Measurements from ENCODE around the gene ZNF396. TPM values are rescaled to one million over a fixed set of nuclear protein-coding genes. Genes with fewer than 3 reads are reported as not detected.

The ZNF396 gene
- total and polyA plus RNA-seq, 11 donors = 0.19 to 2.2 (median 0.72) TPM

DNA sequence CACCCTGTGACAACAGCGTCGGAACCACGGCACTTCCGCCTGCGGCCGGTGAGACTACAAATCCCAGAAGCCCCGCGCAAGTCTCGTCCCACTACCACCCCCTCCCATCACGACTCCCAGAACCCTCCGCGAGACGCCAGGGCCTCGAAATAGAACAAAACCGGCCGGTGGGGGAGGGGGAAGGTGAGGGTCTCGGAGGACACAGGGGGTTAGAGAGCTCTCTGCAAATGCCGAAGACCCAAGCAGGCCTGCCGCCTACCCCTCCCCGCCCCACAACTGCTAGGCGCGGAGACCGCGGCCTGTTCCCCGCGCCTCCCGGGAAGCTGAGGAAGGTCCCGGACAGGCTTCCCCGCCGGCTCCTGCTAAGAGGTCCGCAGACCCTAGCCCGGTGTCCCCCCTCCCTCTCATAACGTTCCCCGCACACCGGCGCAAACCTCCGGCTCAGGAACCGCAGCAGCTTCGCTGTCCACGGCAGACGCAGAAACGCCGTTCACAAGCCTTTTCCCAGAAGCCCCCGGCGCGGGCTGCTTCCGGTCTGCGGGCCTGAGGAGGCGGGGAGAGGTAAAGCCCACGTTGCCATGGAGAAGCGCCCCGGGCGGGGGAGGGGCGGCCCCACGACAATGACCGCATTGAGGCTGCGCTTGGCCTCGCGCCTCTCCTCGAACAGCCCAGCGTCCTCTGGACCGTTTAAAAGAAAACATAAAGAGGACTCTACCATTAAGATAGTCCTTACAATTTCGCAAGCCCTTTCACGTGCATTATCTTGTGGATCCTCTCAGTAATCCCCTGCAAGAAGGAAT, 33.0 kb downstream of the ZNF396 start, which contains the start of gene ZNF24:
Gene ZNF24, minus strand, starts transcription at position 485 of the 800 bp plus-strand sequence. CDS start 3,770 bp downstream, outside the sequence.
- peaks cover 5 to 56% (median 39%) of the 10 kb centered on the region in 12 donors for H3K4me1 ChIP-seq
- ATAC-seq = peak; percentile 97 to 99 (median 98)
- H3K4me3 ChIP-seq = peak within 1 kb of the TSS; percentile 80 to 100 (median 98)
- H3K27ac ChIP-seq = peak within 1 kb of the TSS; percentile 97 to 100 (median 100)
- peak in 1 of 2 donors; percentile 57 for TF ChIP-seq POLR2A (IDR thresholded peaks at IDR 0.05)
- TF ChIP-seq, protein P1, sequence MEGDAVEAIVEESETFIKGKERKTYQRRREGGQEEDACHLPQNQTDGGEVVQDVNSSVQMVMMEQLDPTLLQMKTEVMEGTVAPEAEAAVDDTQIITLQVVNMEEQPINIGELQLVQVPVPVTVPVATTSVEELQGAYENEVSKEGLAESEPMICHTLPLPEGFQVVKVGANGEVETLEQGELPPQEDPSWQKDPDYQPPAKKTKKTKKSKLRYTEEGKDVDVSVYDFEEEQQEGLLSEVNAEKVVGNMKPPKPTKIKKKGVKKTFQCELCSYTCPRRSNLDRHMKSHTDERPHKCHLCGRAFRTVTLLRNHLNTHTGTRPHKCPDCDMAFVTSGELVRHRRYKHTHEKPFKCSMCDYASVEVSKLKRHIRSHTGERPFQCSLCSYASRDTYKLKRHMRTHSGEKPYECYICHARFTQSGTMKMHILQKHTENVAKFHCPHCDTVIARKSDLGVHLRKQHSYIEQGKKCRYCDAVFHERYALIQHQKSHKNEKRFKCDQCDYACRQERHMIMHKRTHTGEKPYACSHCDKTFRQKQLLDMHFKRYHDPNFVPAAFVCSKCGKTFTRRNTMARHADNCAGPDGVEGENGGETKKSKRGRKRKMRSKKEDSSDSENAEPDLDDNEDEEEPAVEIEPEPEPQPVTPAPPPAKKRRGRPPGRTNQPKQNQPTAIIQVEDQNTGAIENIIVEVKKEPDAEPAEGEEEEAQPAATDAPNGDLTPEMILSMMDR (IDR thresholded peaks at IDR 0.05) = no peak
- WGBS, 4 donors = 0% methylated on average over 44 to 64 of the region's 64 CpGs
- H3K27me3 ChIP-seq = no peaks in the 10 kb centered on the region
- no peaks in the 10 kb centered on the region for H3K9me3 ChIP-seq
- intact Hi-C loops (cut with DNase I) = loop anchor here in 8 of 10 donors (1.0 to 10.0 kb wide), 8 partner anchors 49 to 339 kb away; partner anchors contain the start of genes ZSCAN30 (in 5 of the 8) and ZNF397 (in 4 of the 8)
- peak; percentile 96 to 98 (median 97) for DNase-seq
- peaks cover 0 to 28% (median 19%) of the 10 kb centered on the region in 9 donors for H3K36me3 ChIP-seq

DNA sequence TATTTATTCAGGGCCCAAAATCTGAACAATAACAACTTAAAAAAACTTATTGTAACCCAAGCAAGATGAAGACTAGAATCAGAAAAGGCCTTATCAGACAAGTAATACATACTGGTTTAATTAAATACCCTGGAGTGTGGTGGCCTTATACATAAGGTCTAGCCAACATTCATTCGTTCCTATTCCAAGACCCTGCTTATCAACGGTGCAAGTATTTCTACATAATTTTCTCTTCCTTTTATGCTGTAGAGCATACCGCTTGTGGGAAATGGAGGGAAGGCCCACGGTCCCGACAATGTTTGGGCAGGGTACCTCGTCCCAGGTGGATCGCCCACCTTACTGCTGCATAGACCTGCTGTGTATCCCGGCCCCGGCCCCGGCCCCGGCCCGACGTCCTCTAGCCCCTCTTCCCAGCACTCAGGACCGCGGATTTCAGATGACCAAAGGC, 33.6 kb downstream of the ZNF396 start:
- 1 to 2% (median 2%) methylated on average over 15 of the region's 15 CpGs for WGBS, 4 donors
- intact Hi-C loops (cut with DNase I) = loop anchor here in 7 of 10 donors (5.0 to 10.0 kb wide), 5 partner anchors 49 to 339 kb away; partner anchors contain the start of genes ZSCAN30 (in 4 of the 7) and ZNF397 (in 1 of the 7)
- TF ChIP-seq, protein P1 (IDR thresholded peaks at IDR 0.05) = peak in 1 of 12 donors; percentile 9
- no peak for TF ChIP-seq POLR2A (IDR thresholded peaks at IDR 0.05)
- Histone ChIP-seq H3K4me1 (peaks cover 5 to 59% (median 40%) of the 10 kb centered on the region in 12 donors), H3K4me3 (peak overlapping the region; percentile 80 to 100 (median 98)), H3K36me3 (peaks cover 0 to 34% (median 25%) of the 10 kb centered on the region in 9 donors), H3K27me3 (no peaks in the 10 kb centered on the region), H3K27ac (peak overlapping the region; percentile 97 to 100 (median 100)), H3K9me3 (no peaks in the 10 kb centered on the region)
- DNase-seq = no peak
- no peak for ATAC-seq

GRCh38 chr18:35337286-35337685, 39.9 kb downstream of the ZNF396 start:
- intact Hi-C loops (cut with DNase I) = no loop called here
- DNase-seq = no peak
- TF ChIP-seq, protein P1 (IDR thresholded peaks at IDR 0.05) = no peak
- no peak for TF ChIP-seq POLR2A (IDR thresholded peaks at IDR 0.05)
- Histone ChIP-seq H3K27me3 (no peaks in the 10 kb centered on the region), H3K27ac (no peak overlapping the region), H3K36me3 (peaks cover 0 to 94% (median 88%) of the 10 kb centered on the region in 9 donors), H3K4me1 (peaks cover 0 to 47% (median 22%) of the 10 kb centered on the region in 12 donors), H3K9me3 (no peaks in the 10 kb centered on the region), H3K4me3 (no peak overlapping the region)
- no peak for ATAC-seq
- 90 to 92% (median 90%) methylated on average over 5 of the region's 5 CpGs for WGBS, 4 donors

DNA sequence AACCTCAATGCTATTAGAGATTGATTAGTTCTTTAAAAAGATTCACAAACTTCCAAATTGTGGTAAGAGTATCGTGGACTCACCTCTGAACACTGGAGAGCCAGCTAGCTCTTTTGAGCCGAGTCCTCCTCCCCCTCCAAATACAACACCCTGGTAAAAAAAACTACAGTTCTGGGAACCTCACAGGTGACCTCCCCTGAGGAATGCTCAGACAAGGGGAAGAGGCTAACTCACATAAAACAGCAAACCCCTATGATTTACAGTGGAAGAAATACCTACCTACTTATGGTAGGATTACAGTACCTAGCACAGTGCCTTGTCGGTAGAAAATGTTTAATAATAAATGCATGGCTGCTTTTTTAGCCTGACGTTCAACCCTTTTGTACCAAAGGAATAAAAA, 41.3 kb downstream of the ZNF396 start:
- H3K27ac ChIP-seq = no peak overlapping the region
- peaks cover 0 to 97% (median 91%) of the 10 kb centered on the region in 9 donors for H3K36me3 ChIP-seq
- DNase-seq (no peak), ATAC-seq (no peak)
- no peaks in the 10 kb centered on the region for H3K9me3 ChIP-seq
- 90 to 96% (median 93%) methylated on average over 4 of the region's 4 CpGs for WGBS, 4 donors
- TF ChIP-seq POLR2A (IDR thresholded peaks at IDR 0.05) = no peak
- TF ChIP-seq, protein P1 (IDR thresholded peaks at IDR 0.05) = no peak
- intact Hi-C loops (cut with DNase I) = no loop called here
- no peak overlapping the region for H3K4me3 ChIP-seq
- no peaks in the 10 kb centered on the region for H3K27me3 ChIP-seq
- peaks cover 0 to 34% (median 13%) of the 10 kb centered on the region in 12 donors for H3K4me1 ChIP-seq

Data from heart left ventricle (tissue), 16 donors.